IMR-90 (cell line): ENCODE results near the gene EXOSC9. TPM values are rescaled to one million over a fixed set of nuclear protein-coding genes. Genes with fewer than 3 reads are reported as not detected.

Experiments
- ATAC-seq: fragments of 200-7000 bp; cut with Tn5 transposase; 2 replicates; pipeline ENCODE4 v1.9.1; 2020; ENCODE audit warnings: low read depth, mild to moderate bottlenecking, moderate library complexity
- BruUV-seq: library from RNA; stranded (reverse); fragments of 400-500 nt; replicated peaks from 2 replicates; lab custom pipeline; 2021; lab: Mats Ljungman, UMichigan
- CTCF ChIA-PET: fragments of 300-600 bp; formaldehyde crosslinking; extraction: SDS; loops from one replicate; lab custom pipeline; 2021; ENCODE audit warnings: antibody characterized with exemption; lab: Yijun Ruan, JAX
- POLR2A ChIA-PET: fragments of 300-600 bp; sonication (Branson Sonifier 250); formaldehyde crosslinking; loops from one replicate; lab custom pipeline; 2022; ENCODE audit warnings: antibody characterized with exemption; ENCODE audit not compliant: unreplicated experiment; lab: Charles Lee
- DNase-seq: peaks from one replicate; pipeline ENCODE4 v3.0.0; 2013
- H2AFZ ChIP-seq: replicated peaks from 2 replicates; pipeline ENCODE3; 2013; ENCODE audit warnings: low read length, mild to moderate bottlenecking; ENCODE audit not compliant: poor library complexity
- H2AK5ac ChIP-seq: 2 replicates; pipeline ENCODE4 v1.6.1; 2013; ENCODE audit warnings: low read depth, low read length, inconsistent platforms
- H2AK9ac ChIP-seq: replicated peaks from 2 replicates; pipeline ENCODE3; 2013; ENCODE audit warnings: mild to moderate bottlenecking, low read depth, low read length, moderate library complexity; ENCODE audit not compliant: poor library complexity
- H2BK120ac ChIP-seq: 2 replicates; pipeline ENCODE4 v1.6.1; 2013; ENCODE audit warnings: low read depth, low read length, inconsistent platforms
- H2BK15ac ChIP-seq: 3 replicates; pipeline ENCODE4 v1.6.1; 2013; ENCODE audit warnings: low read depth, low read length, inconsistent platforms
- H2BK20ac ChIP-seq: 2 replicates; pipeline ENCODE4 v1.6.1; 2013; ENCODE audit warnings: low read depth, mild to moderate bottlenecking, inconsistent platforms, low read length, moderate library complexity
- H2BK5ac ChIP-seq: 2 replicates; pipeline ENCODE4 v1.6.1; 2013; ENCODE audit warnings: mild to moderate bottlenecking, low read depth, low read length, inconsistent platforms; ENCODE audit not compliant: poor library complexity, severe bottlenecking
- H3K14ac ChIP-seq: replicated peaks from 2 replicates; pipeline ENCODE4 v1.6.1; 2013; ENCODE audit warnings: low read depth, low read length, inconsistent platforms
- H3K18ac ChIP-seq: 2 replicates; pipeline ENCODE4 v1.6.1; 2013; ENCODE audit warnings: low read depth, low read length, control low read depth
- H3K23ac ChIP-seq: 2 replicates; pipeline ENCODE4 v1.6.1; 2013; ENCODE audit warnings: low read depth, low read length, inconsistent platforms
- H3K27ac ChIP-seq: 2 replicates; pipeline ENCODE4 v1.5.1; 2013; ENCODE audit warnings: mild to moderate bottlenecking, control low read depth, low read length; ENCODE audit not compliant: insufficient read depth
- H3K27me3 ChIP-seq: 2 replicates; pipeline ENCODE4 v1.6.1; 2013; ENCODE audit warnings: low read length; ENCODE audit not compliant: control insufficient read depth, insufficient read depth
- H3K36me3 ChIP-seq: 2 replicates; pipeline ENCODE4 v1.6.1; 2013; ENCODE audit warnings: low read length, mixed read lengths; ENCODE audit not compliant: control insufficient read depth, insufficient read depth
- H3K4ac ChIP-seq: 2 replicates; pipeline ENCODE4 v1.6.1; 2013; ENCODE audit warnings: low read depth, low read length, inconsistent platforms
- H3K4me1 ChIP-seq: 2 replicates; pipeline ENCODE4 v1.6.1; 2013; ENCODE audit warnings: low read length, mixed read lengths; ENCODE audit not compliant: control insufficient read depth, insufficient read depth
- H3K4me2 ChIP-seq: 2 replicates; pipeline ENCODE4 v1.6.1; 2013; ENCODE audit warnings: low read depth, mild to moderate bottlenecking, control low read depth, low read length, moderate library complexity
- H3K4me3 ChIP-seq: 2 replicates; pipeline ENCODE4 v1.5.1; 2013; ENCODE audit warnings: low read depth, mild to moderate bottlenecking, control low read depth, low read length, moderate library complexity; ENCODE audit not compliant: insufficient read depth
- H3K56ac ChIP-seq: 2 replicates; pipeline ENCODE4 v1.6.1; 2013; ENCODE audit warnings: low read length, inconsistent platforms; ENCODE audit not compliant: insufficient read depth; ENCODE audit errors: extremely low read depth
- H3K79me1 ChIP-seq, 2 experiments: 2 replicates each; pipeline ENCODE4 v1.6.1; 2013; ENCODE audit warnings: low read length in 2 of 2, inconsistent platforms in 1 of 2, low read depth in 1 of 2
- H3K9ac ChIP-seq: 2 replicates; pipeline ENCODE4 v1.6.1; 2013; ENCODE audit warnings: low read depth, low read length, control low read depth
- H3K9me1 ChIP-seq: 2 replicates; pipeline ENCODE4 v1.6.1; 2013; ENCODE audit warnings: low read length, inconsistent platforms; ENCODE audit not compliant: insufficient read depth
- H3K9me3 ChIP-seq: 2 replicates; pipeline ENCODE4 v1.6.1; 2013; ENCODE audit warnings: low read length; ENCODE audit not compliant: control insufficient read depth, insufficient read depth
- H4K20me1 ChIP-seq: 2 replicates; pipeline ENCODE4 v1.6.1; 2013; ENCODE audit warnings: low read length, inconsistent platforms; ENCODE audit not compliant: insufficient read depth
- H4K5ac ChIP-seq: 2 replicates; pipeline ENCODE4 v1.6.1; 2013; ENCODE audit warnings: mild to moderate bottlenecking, low read depth, low read length, control low read depth
- H4K8ac ChIP-seq, 2 experiments: 2 replicates each; pipeline ENCODE4 v1.6.1; 2013; ENCODE audit warnings: low read depth in 2 of 2, low read length in 2 of 2, control low read depth in 1 of 2, inconsistent platforms in 1 of 2
- H4K91ac ChIP-seq: 2 replicates; pipeline ENCODE4 v1.6.1; 2013; ENCODE audit warnings: low read depth, low read length, inconsistent platforms; ENCODE audit not compliant: insufficient read depth
- BHLHE40 ChIP-seq: fragments of 150-350 bp; IDR thresholded peaks from 2 replicates; pipeline ENCODE4 v1.6.1; 2016; ENCODE audit warnings: mild to moderate bottlenecking, low read depth, low read length
- CEBPB ChIP-seq: IDR thresholded peaks from 2 replicates; pipeline ENCODE4 v1.6.1; 2012; ENCODE audit warnings: low read depth, low read length, improper control_type of control experiment
- CHD1 ChIP-seq: IDR thresholded peaks from 2 replicates; pipeline ENCODE4 v1.6.1; 2012; ENCODE audit warnings: low read depth, low read length, improper control_type of control experiment
- CTCF ChIP-seq: conservative IDR thresholded peaks from 2 replicates; pipeline ENCODE4 v1.5.1; 2012; ENCODE audit warnings: mild to moderate bottlenecking, low read depth, low read length, improper control_type of control experiment
- ELK1 ChIP-seq: fragments of 150-350 bp; IDR thresholded peaks from 2 replicates; pipeline ENCODE4 v1.6.1; 2016; ENCODE audit warnings: low read depth, mild to moderate bottlenecking, low read length, moderate library complexity, borderline replicate concordance
- FOS ChIP-seq: fragments of 150-350 bp; IDR thresholded peaks from 2 replicates; pipeline ENCODE4 v1.6.1; 2016; ENCODE audit warnings: low read depth, low read length
- MAFK ChIP-seq: IDR thresholded peaks from 2 replicates; pipeline ENCODE4 v1.6.1; 2012; ENCODE audit warnings: low read depth, low read length, improper control_type of control experiment
- MAZ ChIP-seq: IDR thresholded peaks from 2 replicates; pipeline ENCODE4 v1.6.1; 2012; ENCODE audit warnings: low read depth, mild to moderate bottlenecking, low read length, improper control_type of control experiment, moderate library complexity, borderline replicate concordance
- MXI1 ChIP-seq: IDR thresholded peaks from 2 replicates; pipeline ENCODE4 v1.6.1; 2012; ENCODE audit warnings: low read depth, mild to moderate bottlenecking, low read length, moderate library complexity, borderline replicate concordance
- NFE2L2 ChIP-seq: fragments of 150-350 bp; IDR thresholded peaks from 2 replicates; pipeline ENCODE4 v1.6.1; 2016; ENCODE audit warnings: low read depth, mild to moderate bottlenecking, low read length
- POLR2A ChIP-seq: IDR thresholded peaks from 2 replicates; pipeline ENCODE4 v1.6.1; 2012; ENCODE audit warnings: mild to moderate bottlenecking, low read depth, low read length
- RAD21 ChIP-seq: IDR thresholded peaks from 2 replicates; pipeline ENCODE4 v1.6.1; 2012; ENCODE audit warnings: low read length, improper control_type of control experiment
- RCOR1 ChIP-seq: IDR thresholded peaks from 2 replicates; pipeline ENCODE4 v1.6.1; 2012; ENCODE audit warnings: mild to moderate bottlenecking, low read length, improper control_type of control experiment; ENCODE audit not compliant: insufficient replicate concordance
- RFX5 ChIP-seq: IDR thresholded peaks from 2 replicates; pipeline ENCODE4 v1.8.0; 2012; ENCODE audit warnings: low read depth, mild to moderate bottlenecking, low read length, moderate library complexity
- USF2 ChIP-seq: fragments of 150-350 bp; IDR thresholded peaks from 2 replicates; pipeline ENCODE4 v1.6.1; 2017; ENCODE audit warnings: mild to moderate bottlenecking, antibody characterized with exemption, low read length, low read depth
- WGBS, 2 experiments: methylation state at CpG; one replicate each; pipeline versions ENCODE4 v1.1.5 to v1.1.7; 2013; ENCODE audit warnings: missing lambda C conversion rate in 2 of 2; ENCODE audit not compliant: insufficient read length in 1 of 2; ENCODE audit errors: extremely low coverage in 2 of 2; 5-methylcytosine and 5-hydroxymethylcytosine counted together
- dilution Hi-C: fragments of 300-500 bp; cut with HindIII; formaldehyde crosslinking; loops from one replicate; pipeline ENCODE4 v1.14.3; 2018; ENCODE audit warnings: low sequenced_read_pairs; ENCODE audit not compliant: unreplicated experiment
- in situ Hi-C: fragments of 300-500 bp; cut with MboI; formaldehyde crosslinking; loops from 3 replicates; pipeline ENCODE4 v1.14.3; 2019; ENCODE audit warnings: low sequenced_read_pairs, inconsistent platforms, mixed read lengths
- intact Hi-C: fragments of 100-400 bp; cut with micrococcal nuclease; formaldehyde crosslinking; loops from 2 replicates; pipeline ENCODE4 v1.10.0; 2022
- polyA plus RNA-seq, 3 experiments: library from polyadenylated mRNA; depleted of rRNA; stranded (reverse); fragments of >200 nt; gene quantifications; 2 replicates each; pipeline ENCODE4 v1.2.3, GENCODE V29; 2012; ENCODE audit warnings: low replicate concordance in 1 of 3
- total RNA-seq: library from RNA; depleted of rRNA; stranded (reverse); fragments of >200 nt; gene quantifications from 2 replicates; pipeline ENCODE4 v1.2.3, GENCODE V29; 2012

The EXOSC9 gene
- total and polyA plus RNA-seq, 2 of the 4 experiments (the other 2 are of a cell fraction): 34.7 to 47.5 TPM

- Histone ChIP-seq H3K23ac (no peak overlapping the region), H3K27me3 (no peaks in the 10 kb centered on the region), H2AFZ (no peak overlapping the region), H3K4ac (no peak overlapping the region), H2BK120ac (no peak overlapping the region), H3K9me3 (no peaks in the 10 kb centered on the region), H3K9ac (no peak overlapping the region), H3K4me1 (no peaks in the 10 kb centered on the region), H3K4me2 (no peak overlapping the region), H2AK9ac (no peak overlapping the region), H3K56ac (no peak overlapping the region), H4K20me1 (no peaks in the 10 kb centered on the region), H3K79me1 (0 out of 4 replicates have a peak, but pooled peaks cover 0 to 2% of the 10 kb centered on the region in 2 experiments), H2BK20ac (no peak overlapping the region), H3K4me3 (no peak overlapping the region), H3K27ac (no peak overlapping the region), H4K8ac (no peak overlapping the region), H3K36me3 (peaks cover 8% of the 10 kb centered on the region), H4K5ac (no peak overlapping the region), H2BK15ac (no peak overlapping the region), H2BK5ac (no peak overlapping the region), H3K18ac (no peak overlapping the region), H4K91ac (no peak overlapping the region), H2AK5ac (no peak overlapping the region), H3K14ac (no peak overlapping the region), H3K9me1 (no peaks in the 10 kb centered on the region; the same call in 1 of the 2 replicates)
- peak; percentile 64 for DNase-seq
- TF ChIP-seq BHLHE40: no peak
- no peak for TF ChIP-seq MAFK
- TF ChIP-seq ELK1: no peak
- no peak for TF ChIP-seq MXI1
- peak; percentile 48; the same call in 1 of the 2 replicates for TF ChIP-seq CEBPB
- TF ChIP-seq FOS: peak; percentile 21; the same call in 1 of the 2 replicates
- no peak for TF ChIP-seq MAZ
- no peak for TF ChIP-seq POLR2A
- TF ChIP-seq CHD1: no peak
- TF ChIP-seq RCOR1: no peak
- TF ChIP-seq USF2: no peak
- TF ChIP-seq CTCF: no peak
- no peak for TF ChIP-seq RAD21
- TF ChIP-seq RFX5: no peak
- no peak for TF ChIP-seq NFE2L2
- in situ Hi-C loops (no loop called here), dilution Hi-C loops (no loop called here), intact Hi-C loops (loop anchor here (10.0 kb wide), 1 partner anchor 453 kb away; no protein-coding TSS in a partner anchor)
- POLR2A ChIA-PET: no interaction called here
- BruUV-seq: no TSS peak
- WGBS, 2 experiments: no CpG with 5 or more reads among the region's 1 CpG
- CTCF ChIA-PET: interaction anchor here (0.6 to 1.3 kb wide), 2 partner anchors 91 to 132 kb away, joined by 3 read pairs; no protein-coding TSS in a partner anchor
- ATAC-seq: no peak
These were observed 26.7 kb downstream of the EXOSC9 start for GRCh38 chr4:121827853-121828252.
